ENCODE results near the gene CC2D1A. TPM values are rescaled to one million over a fixed set of nuclear protein-coding genes. Genes with fewer than 3 reads are reported as not detected.
"Not testable (repeated sequence)": the region's sequence is repeated elsewhere in the genome, so short reads cannot be mapped to it uniquely, and the experiment has no call there.

Gene CC2D1A
- total RNA-seq, 4 donors from 2014 or later = 28.0 to 56.9 (median 36.0) TPM

DNA sequence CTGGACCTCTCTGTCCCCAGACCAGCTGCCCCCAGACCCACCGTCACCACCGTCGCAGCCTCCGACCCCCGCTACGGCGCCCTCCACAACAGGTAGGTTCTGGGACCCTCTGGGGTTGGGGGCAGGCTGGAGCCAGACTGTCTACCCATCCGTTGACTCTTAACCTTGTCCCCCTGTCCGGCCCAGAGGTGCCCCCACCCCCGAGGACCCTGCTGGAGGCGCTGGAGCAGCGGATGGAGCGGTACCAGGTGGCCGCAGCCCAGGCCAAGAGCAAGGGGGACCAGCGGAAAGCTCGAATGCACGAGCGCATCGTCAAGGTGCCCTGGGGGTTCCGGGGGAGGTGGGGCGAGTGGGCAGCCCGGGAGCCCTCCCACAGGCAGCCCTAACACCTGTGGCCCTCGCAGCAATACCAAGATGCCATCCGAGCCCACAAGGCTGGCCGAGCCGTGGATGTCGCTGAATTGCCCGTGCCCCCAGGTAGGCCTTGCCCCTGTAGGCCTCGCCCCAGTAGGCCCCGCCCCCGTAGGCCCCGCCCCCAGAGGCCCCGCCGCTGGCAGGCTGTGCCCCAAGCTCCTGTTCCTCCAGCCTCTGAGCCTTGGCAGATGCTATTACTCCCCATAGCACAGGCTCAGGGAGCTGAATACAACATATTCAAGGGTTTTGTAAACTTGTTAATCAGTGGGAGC lies 12.9 kb downstream of the CC2D1A start:
- H3K36me3 ChIP-seq = peaks cover 40 to 100% (median 42%) of the 10 kb centered on the region in 3 donors
- H3K9me3 ChIP-seq = peaks cover 0 to 7% (median 0%) of the 10 kb centered on the region in 3 donors
- no peak overlapping the region for H3K4me3 ChIP-seq
- DNase-seq = no peak
- TF ChIP-seq POLR2A (IDR thresholded peaks at IDR 0.05) = no peak
- TF ChIP-seq, protein P1, sequence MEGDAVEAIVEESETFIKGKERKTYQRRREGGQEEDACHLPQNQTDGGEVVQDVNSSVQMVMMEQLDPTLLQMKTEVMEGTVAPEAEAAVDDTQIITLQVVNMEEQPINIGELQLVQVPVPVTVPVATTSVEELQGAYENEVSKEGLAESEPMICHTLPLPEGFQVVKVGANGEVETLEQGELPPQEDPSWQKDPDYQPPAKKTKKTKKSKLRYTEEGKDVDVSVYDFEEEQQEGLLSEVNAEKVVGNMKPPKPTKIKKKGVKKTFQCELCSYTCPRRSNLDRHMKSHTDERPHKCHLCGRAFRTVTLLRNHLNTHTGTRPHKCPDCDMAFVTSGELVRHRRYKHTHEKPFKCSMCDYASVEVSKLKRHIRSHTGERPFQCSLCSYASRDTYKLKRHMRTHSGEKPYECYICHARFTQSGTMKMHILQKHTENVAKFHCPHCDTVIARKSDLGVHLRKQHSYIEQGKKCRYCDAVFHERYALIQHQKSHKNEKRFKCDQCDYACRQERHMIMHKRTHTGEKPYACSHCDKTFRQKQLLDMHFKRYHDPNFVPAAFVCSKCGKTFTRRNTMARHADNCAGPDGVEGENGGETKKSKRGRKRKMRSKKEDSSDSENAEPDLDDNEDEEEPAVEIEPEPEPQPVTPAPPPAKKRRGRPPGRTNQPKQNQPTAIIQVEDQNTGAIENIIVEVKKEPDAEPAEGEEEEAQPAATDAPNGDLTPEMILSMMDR (IDR thresholded peaks at IDR 0.05) = no peak
- no peaks in the 10 kb centered on the region for H3K27me3 ChIP-seq
- H3K4me1 ChIP-seq = no peaks in the 10 kb centered on the region
- intact Hi-C loops (cut with DNase I) = no loop called here
- H3K27ac ChIP-seq = no peak overlapping the region
- WGBS, 2 donors = 95 to 98% methylated on average over 7 of the region's 34 CpGs

DNA sequence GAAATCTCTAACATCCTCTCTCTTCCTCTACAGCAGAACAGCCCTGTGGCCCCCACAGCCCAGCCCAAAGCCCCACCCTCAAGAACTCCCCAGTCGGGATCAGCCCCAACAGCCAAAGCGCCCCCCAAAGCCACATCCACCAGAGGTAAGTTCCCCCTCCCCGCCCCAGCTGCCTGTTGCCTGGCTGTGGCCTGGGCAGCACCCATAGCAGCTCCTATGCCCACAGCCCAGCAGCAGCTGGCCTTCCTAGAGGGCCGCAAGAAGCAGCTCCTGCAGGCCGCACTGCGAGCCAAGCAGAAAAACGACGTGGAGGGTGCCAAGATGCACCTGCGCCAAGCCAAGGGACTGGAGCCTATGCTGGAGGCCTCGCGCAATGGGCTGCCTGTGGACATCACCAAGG lies 14.5 kb downstream of the CC2D1A start:
- peaks cover 0 to 7% (median 0%) of the 10 kb centered on the region in 3 donors for H3K9me3 ChIP-seq
- 97% methylated on average over 4 of the region's 11 CpGs; no CpG with 5 or more reads in 1 of the 2 donors for WGBS, 2 donors

DNA sequence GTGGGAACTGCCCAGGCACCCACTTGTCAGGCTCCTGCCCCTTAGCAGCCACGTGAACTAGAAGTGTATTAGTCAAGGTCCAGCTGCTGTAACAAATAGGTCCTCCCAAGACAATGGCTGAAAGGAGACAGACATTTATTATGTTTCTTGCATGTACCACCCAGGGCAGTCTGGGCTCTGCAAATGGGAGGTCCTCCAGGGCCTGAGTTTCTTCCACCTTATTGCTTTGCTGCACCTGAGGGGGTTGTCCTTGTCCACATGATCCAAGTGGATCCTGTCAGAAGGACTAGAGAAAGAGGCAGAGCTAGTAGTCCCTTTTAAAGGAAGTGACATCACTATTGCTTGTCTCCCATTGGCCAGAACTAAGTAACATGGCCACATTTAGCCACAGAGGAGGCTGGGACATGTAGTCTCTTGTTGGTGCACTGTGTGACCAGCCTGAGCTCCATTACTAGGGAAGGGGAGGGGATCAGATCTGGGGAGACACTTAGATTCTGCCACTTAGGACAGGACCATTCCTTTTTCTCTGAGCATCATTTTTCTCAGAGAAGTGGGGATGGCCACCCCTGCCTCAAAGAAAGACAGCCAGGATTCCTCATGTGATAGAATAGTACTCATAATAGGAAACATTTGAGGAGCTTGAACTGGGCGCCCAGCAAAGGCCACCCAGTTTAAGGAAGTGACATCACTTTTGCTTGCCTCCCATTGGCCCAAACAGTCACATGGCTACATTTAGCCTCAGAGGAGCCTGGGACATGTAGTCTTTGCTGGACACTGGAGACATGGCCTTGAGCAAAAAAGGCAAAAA lies 15.1 kb downstream of the CC2D1A start:
- TF ChIP-seq, protein P1 (IDR thresholded peaks at IDR 0.05) = no peak
- no peak for TF ChIP-seq POLR2A (IDR thresholded peaks at IDR 0.05)
- no peak overlapping the region for H3K4me3 ChIP-seq
- no peaks in the 10 kb centered on the region for H3K27me3 ChIP-seq
- no peaks in the 10 kb centered on the region for H3K4me1 ChIP-seq
- no peak overlapping the region for H3K27ac ChIP-seq
- H3K36me3 ChIP-seq = peaks cover 42 to 96% (median 48%) of the 10 kb centered on the region in 3 donors
- WGBS, 2 donors = 94% methylated on average over 2 of the region's 2 CpGs; no CpG with 5 or more reads in 1 of the 2 donors
- H3K9me3 ChIP-seq = peaks cover 0 to 7% (median 0%) of the 10 kb centered on the region in 3 donors
- intact Hi-C loops (cut with DNase I) = no loop called here
- DNase-seq = no peak

More for the DNA sequence above, 14.5 kb downstream of the CC2D1A start:
- no peak overlapping the region for H3K4me3 ChIP-seq
- no peaks in the 10 kb centered on the region for H3K4me1 ChIP-seq
- TF ChIP-seq, protein P1 (IDR thresholded peaks at IDR 0.05) = no peak
- TF ChIP-seq POLR2A (IDR thresholded peaks at IDR 0.05) = no peak
- H3K27me3 ChIP-seq = no peaks in the 10 kb centered on the region
- peaks cover 42 to 100% (median 48%) of the 10 kb centered on the region in 3 donors for H3K36me3 ChIP-seq
- no peak overlapping the region for H3K27ac ChIP-seq
- intact Hi-C loops (cut with DNase I) = no loop called here
- DNase-seq = no peak

DNA sequence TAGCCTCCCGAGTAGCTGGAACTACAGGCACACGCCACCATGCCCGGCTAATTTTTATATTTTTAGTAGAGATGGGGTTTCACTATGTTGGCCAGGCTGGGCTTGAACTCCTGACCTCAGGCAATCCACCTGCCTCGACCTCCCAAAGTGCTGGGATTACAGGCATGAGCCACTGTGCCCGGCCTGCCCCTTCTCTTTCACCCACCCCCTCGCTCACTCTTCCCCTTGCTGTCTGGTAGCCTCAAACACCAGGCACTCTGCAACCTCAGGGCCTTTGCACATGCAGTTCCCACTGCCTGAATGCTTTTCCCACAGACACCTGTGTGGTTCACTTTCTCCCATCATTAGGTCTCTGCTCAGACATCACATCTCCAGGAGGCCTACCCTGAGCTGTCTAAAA lies 16.1 kb downstream of the CC2D1A start:
- 92 to 99% methylated on average over 6 of the region's 6 CpGs for WGBS, 2 donors
- H3K4me1 ChIP-seq; H3K27me3 ChIP-seq; H3K27ac ChIP-seq; H3K4me3 ChIP-seq; intact Hi-C loops (cut with DNase I); H3K9me3 ChIP-seq; DNase-seq: not testable (repeated sequence)
- peaks cover 51 to 96% (median 52%) of the 10 kb centered on the region in 3 donors for H3K36me3 ChIP-seq

DNA sequence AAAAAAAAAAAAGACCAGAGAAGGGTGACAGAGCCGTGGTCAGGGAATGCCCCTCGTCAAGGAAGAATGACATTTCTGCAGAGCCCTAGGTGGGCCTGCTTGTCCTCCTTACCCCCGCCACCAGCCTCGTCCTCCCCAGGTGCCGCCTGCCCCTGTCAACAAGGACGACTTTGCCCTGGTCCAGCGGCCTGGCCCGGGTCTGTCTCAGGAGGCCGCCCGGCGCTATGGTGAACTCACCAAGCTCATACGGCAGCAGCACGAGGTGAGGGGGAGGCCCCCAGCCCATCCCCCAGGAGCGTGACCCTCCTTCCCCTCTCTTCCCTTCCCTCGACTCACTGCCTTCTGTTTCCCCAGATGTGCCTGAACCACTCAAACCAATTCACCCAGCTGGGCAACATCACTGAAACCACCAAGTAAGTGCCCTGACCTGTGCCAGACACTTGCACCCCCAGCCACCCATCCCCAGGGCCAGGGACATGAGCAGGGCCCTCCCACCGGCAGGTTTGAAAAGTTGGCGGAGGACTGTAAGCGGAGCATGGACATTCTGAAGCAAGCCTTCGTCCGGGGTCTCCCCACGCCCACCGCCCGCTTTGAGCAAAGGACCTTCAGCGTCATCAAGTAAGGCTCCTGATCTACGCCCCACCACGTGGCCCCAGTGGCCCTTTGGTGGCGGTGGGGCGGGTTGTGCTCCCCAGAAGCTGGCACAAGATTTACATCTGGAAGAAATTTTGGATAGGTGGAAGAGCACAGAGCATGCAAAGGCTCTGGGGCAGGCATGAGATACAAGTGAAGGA lies 17.4 kb downstream of the CC2D1A start:
- DNase-seq = no peak
- TF ChIP-seq, protein P1 (IDR thresholded peaks at IDR 0.05) = no peak
- TF ChIP-seq POLR2A (IDR thresholded peaks at IDR 0.05) = no peak
- H3K27ac ChIP-seq = no peak overlapping the region
- H3K27me3 ChIP-seq = no peaks in the 10 kb centered on the region
- intact Hi-C loops (cut with DNase I) = no loop called here
- no peaks in the 10 kb centered on the region for H3K4me1 ChIP-seq
- 94 to 95% methylated on average over 13 to 20 of the region's 28 CpGs for WGBS, 2 donors
- H3K4me3 ChIP-seq = no peak overlapping the region
- peaks cover 46 to 96% (median 53%) of the 10 kb centered on the region in 3 donors for H3K36me3 ChIP-seq
- H3K9me3 ChIP-seq = peaks cover 0 to 7% (median 0%) of the 10 kb centered on the region in 3 donors
